ENCODE results near the gene TGFBR3.

GRCh38 chr1:91775227-91775626 lies 110.7 kb downstream of the TGFBR3 start:
- no peak for TF ChIP-seq CTCF (IDR thresholded peaks at IDR 0.05)
- no peak for TF ChIP-seq EP300 (IDR thresholded peaks at IDR 0.05)
- TF ChIP-seq POLR2A (IDR thresholded peaks at IDR 0.05), result no peak
- TF ChIP-seq POLR2AphosphoS5 (IDR thresholded peaks at IDR 0.05), result no peak
